Measurements from ENCODE around the gene CASQ1.

CASQ1 gene

DNA sequence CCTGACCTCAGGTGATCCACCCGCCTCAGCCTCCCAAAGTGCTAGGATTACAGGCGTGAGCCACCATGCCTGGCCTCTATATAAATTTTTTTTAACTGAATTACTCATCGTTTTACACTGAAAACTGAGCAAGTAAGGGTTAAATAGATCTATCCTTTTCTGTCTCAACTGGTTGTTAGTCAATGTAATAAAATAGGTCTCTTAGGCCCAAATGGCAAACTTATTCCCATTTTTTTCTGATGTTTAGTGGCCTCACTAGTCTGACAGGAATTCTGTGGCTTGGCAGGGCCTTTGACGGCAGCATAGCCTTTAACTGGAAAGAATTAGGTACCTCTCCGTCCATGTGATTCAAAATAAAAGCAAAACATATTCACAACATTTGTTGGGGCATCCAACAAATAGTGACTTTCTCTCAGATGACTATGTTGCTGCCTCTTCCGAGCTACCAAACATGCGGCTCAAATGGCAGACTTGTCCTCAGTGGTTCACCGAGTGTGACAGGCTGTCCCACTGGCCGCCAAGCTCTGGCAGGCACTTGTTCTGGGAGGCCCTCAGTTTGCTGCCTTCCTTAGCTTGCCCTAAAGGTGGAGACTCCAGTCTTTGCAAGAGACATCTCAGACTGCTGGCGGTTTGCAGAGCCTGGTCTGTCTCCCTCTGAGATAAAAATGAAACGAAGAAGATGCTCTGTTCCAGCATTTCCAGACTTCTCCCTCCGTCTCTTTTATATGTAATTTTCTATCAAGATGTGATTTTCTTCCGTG lies 21.6 kb upstream of the CASQ1 start:
- DNase-seq (ENCODE audit: low read depth): no peak

- no peak for DNase-seq (ENCODE audit: low read depth)
Measured at GRCh38 chr1:160169553-160170399, 20.6 kb upstream of the CASQ1 start.

DNA sequence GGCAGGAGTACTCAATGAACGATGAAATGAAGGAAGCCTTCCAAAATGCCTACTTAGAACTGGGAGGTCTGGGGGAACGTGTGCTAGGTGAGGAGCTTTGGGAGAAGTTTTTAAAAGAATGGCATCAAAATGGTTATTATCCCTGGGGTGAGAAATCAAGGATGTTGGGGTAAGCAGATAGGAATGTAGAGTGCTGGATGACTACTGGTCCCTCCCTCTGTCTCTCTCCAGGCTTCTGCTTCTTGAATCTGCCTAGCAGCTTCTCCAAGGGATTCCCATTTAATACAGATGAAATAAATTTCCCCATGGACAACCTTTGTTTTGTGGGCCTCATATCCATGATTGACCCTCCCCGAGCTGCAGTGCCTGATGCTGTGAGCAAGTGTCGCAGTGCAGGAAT lies 19.0 kb upstream of the CASQ1 start:
- no peak for DNase-seq (ENCODE audit: low read depth)

DNA sequence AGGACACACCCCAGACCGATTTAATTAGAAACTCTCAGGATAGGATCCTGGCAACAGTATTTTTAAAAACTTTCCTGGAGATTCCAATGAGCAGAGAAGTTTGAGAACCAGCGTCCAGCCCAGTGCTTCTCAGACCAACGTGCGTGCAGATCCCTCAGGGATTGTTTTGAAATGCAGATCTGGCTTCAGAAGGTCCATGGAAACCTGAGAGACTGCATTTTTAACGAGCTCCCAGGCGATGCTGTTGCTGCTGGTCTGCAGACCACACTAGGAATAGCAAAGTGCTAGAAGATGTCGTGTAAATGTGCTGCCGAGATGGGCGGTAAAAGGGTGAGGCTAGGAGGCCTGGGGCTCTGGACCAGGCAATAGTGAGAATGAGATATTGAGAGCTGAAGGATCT lies 18.4 kb upstream of the CASQ1 start:
- no peak for DNase-seq (ENCODE audit: low read depth)

GRCh38 chr1:160177231-160177630 lies 13.1 kb upstream of the CASQ1 start:
- DNase-seq (ENCODE audit: low read depth): no peak

- DNase-seq (ENCODE audit: low read depth): no peak
Measured at GRCh38 chr1:160177667-160178066, 12.7 kb upstream of the CASQ1 start.

GRCh38 chr1:160178731-160179130 lies 11.6 kb upstream of the CASQ1 start:
- no peak for DNase-seq (ENCODE audit: low read depth)

DNA sequence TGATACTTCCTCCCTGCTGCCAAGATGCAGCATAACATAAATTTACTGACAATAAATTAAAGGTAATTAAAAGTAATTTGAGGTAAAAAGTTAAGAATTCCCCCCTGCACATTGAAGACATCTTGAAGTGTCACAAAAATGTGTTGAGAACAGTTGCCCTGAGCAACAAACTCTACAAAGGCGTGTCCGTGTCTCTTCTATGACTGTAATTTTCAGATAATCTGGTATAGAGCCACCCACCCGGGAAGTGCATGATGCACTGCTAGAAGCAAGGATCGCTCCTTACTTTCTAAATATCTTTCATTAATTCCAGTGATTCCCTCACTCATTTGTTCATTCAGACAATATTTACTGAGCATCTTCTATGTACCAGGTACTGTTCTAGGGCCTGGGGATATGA lies 11.0 kb upstream of the CASQ1 start:
- DNase-seq (ENCODE audit: low read depth): no peak

- no peak for DNase-seq (ENCODE audit: low read depth)
Measured at GRCh38 chr1:160186246-160186645, 4.1 kb upstream of the CASQ1 start.

GRCh38 chr1:160186729-160187128 lies 3.6 kb upstream of the CASQ1 start:
- no peak for DNase-seq (ENCODE audit: low read depth)

- DNase-seq (ENCODE audit: low read depth): no peak
Measured at GRCh38 chr1:160187407-160187806, 3.0 kb upstream of the CASQ1 start.

- no peak for DNase-seq (ENCODE audit: low read depth)
Measured at GRCh38 chr1:160188341-160188740, 2.0 kb upstream of the CASQ1 start.

- no peak for DNase-seq (ENCODE audit: low read depth)
Measured at GRCh38 chr1:160191756-160192155, 1.4 kb downstream of the CASQ1 start.

DNA sequence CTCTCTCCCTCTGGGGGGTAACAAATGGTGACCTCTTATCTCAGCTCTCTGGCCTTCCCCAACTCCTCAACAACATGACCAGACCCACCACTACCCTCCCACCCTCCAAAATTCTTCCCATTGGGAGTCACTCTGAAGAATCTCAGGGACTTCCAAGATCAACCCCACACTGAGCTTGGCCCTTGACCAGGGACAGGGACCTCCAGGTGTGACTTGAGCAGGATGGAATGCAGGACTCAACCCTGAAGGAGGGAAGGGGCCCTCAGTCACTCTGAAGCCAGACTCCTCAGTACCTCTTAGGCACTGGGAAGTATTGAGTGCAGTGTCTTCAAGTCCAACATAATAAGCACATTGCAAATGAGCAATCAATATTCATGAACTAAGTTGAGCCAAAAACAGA lies 1.9 kb downstream of the CASQ1 start:
- DNase-seq (ENCODE audit: low read depth): no peak

DNA sequence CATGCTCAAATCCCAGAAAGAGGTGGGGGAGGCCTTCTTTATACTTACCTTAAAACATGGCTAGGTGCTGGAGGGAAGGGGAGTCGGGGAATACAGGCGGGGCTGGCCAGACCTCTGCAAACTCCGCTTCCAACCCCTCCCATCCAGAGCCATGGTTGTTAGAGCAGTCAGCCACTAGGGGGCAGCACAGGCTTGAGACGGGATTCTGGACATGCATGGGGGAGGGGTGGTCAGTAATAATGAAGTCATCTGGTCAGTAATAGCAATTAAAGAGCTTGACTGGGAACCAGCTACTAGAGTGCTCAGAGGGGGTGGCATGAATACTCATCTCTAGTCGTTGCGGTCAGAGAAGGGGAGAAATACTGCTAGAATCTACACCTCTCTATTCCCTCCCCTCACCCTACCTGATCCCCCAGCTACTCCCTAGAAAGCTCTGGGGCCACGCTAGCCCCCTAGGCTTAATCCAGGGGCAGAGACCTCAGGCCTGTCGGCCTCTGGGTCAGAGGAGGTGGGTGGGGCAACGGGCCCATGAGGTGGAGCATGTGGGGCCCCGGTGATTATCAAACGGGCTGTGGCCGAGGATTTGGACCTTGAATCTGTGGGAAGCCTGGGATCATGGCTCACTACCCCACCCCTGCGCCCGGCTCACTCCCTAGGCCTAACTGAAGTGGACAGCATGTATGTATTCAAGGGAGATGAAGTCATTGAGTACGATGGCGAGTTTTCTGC lies 2.9 kb downstream of the CASQ1 start:
- DNase-seq (ENCODE audit: low read depth): peak; percentile 71

DNA sequence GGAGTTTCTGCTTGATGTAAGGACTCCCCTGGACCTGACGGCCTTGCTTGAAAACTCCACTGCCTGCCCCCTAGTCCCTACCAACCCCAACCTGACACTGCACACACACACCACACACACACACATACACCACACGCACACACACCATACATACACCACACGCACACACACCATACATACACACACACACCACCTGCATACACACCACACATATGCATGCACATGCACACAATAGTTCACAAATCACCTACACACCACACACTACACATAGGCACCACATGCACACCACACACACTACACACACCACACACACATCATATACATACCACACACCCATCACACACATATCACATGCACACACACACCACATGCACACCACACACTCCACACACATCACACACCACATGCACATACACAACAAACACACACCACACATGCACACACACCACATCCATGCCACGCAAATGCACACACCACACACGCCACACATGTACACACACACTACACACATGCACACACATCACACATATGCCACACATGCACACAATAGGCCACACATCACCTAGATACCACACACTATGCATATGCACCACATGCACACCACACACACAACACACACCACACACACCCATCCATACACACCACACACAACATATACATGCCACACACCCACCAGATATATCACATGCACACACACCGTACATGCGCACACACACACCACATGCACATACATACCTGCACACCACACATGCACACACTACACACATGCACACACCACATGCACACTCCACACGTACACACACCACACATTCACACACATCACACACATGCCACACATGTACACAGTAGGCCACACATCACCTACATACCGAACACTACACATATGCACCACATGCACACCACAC lies 3.7 kb downstream of the CASQ1 start:
- no peak for DNase-seq (ENCODE audit: low read depth)

- no peak for DNase-seq (ENCODE audit: low read depth)
Measured at GRCh38 chr1:160194737-160195059, 4.3 kb downstream of the CASQ1 start.

- no peak for DNase-seq (ENCODE audit: low read depth)
Measured at GRCh38 chr1:160196143-160196542, 5.8 kb downstream of the CASQ1 start.

DNA sequence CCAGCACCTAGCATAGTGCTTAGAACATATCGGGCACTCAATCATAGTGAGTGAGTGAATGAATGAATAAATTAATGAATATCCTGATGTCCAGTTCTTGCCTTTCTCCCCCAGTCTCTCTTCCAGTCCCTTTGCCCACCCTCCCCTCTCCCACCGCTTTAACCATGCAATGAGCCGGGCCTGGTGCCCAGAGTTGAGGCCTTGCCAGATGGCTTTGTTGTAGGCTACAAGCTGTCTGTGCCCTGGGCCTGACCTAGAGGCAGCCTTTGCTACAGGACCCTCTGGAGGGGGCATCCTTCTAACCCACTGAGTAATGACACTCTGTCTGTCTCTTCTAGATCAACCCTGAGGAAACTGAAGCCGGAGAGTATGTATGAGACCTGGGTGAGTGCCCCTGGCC lies 6.9 kb downstream of the CASQ1 start:
- no peak for DNase-seq (ENCODE audit: low read depth)

- DNase-seq (ENCODE audit: low read depth): no peak
Measured at GRCh38 chr1:160200786-160201185, 10.4 kb downstream of the CASQ1 start.

GRCh38 chr1:160204526-160205241 lies 14.3 kb downstream of the CASQ1 start:
- DNase-seq (ENCODE audit: low read depth): no peak

All from stimulated activated CD8-positive, alpha-beta memory T cell treated with anti-CD3 and anti-CD28 coated beads, Interleukin-15, amount 100 ng/mL, for 1 hour (primary cell).